T-cell (primary cell): Measurements from ENCODE around the gene ELP5. TPM values are rescaled to one million over a fixed set of nuclear protein-coding genes. Genes with fewer than 3 reads are reported as not detected.

ENCODE experiments used
- ATAC-seq, 4 experiments: fragments of 200-7000 bp in 3 of 4; fragments of 150-1000 bp in 1 of 4; cut with Tn5 transposase; replicated peaks in 1 of 4; 1 replicate in 3 of 4; 2 replicates in 1 of 4; pipeline ENCODE4 v1.10.0; 2021; ENCODE audit warnings: moderate library complexity in 3 of 4, mild to moderate bottlenecking in 2 of 4, moderate number of reproducible peaks in 1 of 4
- CTCF ChIA-PET, 2 donors: fragments of 300-600 bp; sonication (Branson Sonifier 250); formaldehyde crosslinking; loops; one replicate each; lab custom pipeline; 2022; ENCODE audit warnings: antibody characterized with exemption in 2 of 2; lab: Charles Lee
- POLR2A ChIA-PET, 2 donors: fragments of 300-600 bp; sonication (Branson Sonifier 250); formaldehyde crosslinking; loops; one replicate each; lab custom pipeline; 2022; ENCODE audit warnings: antibody characterized with exemption in 2 of 2; lab: Charles Lee
- DNase-seq, 35 experiments: peaks; one replicate each; pipeline versions ENCODE4 v3.0.0 to v3.0.0-alpha.2; 2013 to 2023
- H3K27ac ChIP-seq: one replicate; pipeline ENCODE4 v1.5.1; 2013; ENCODE audit warnings: low read length
- H3K27me3 ChIP-seq, 2 experiments: replicated peaks in 1 of 2; 1 replicate in 1 of 2; 2 replicates in 1 of 2; pipeline versions ENCODE4 v1.6.1 to v1.7.0; 2013; ENCODE audit warnings: low read length in 1 of 2, mixed read lengths in 1 of 2; ENCODE audit not compliant: control insufficient read depth in 2 of 2, insufficient read depth in 2 of 2; ENCODE audit errors: extremely low read depth in 1 of 2
- H3K36me3 ChIP-seq, 2 donors: 1 replicate in 1 of 2; 2 replicates in 1 of 2; pipeline versions ENCODE4 v1.6.1 to v1.7.0; 2013; ENCODE audit warnings: low read length in 1 of 2; ENCODE audit not compliant: control insufficient read depth in 2 of 2, insufficient read depth in 1 of 2; ENCODE audit errors: extremely low read depth in 1 of 2
- H3K4me1 ChIP-seq, 2 experiments: 1 replicate in 1 of 2; 2 replicates in 1 of 2; pipeline versions ENCODE4 v1.6.1 to v1.7.0; 2013; ENCODE audit warnings: low read length in 2 of 2, mixed read lengths in 1 of 2; ENCODE audit not compliant: insufficient read depth in 2 of 2, control insufficient read depth in 1 of 2; ENCODE audit errors: extremely low read depth in 1 of 2
- H3K4me3 ChIP-seq, 2 donors: 1 replicate in 1 of 2; 2 replicates in 1 of 2; pipeline versions ENCODE4 v1.5.1 to v1.7.0; 2013; ENCODE audit warnings: mild to moderate bottlenecking in 2 of 2, low read length in 1 of 2, moderate library complexity in 1 of 2; ENCODE audit not compliant: control insufficient read depth in 1 of 2; ENCODE audit errors: extremely low read depth in 1 of 2
- H3K9me3 ChIP-seq: 2 replicates; pipeline ENCODE4 v1.7.0; 2013
- H3K27ac Mint-ChIP-seq, 2 donors: one replicate each; pipeline ENCODE4 v1.8.0; 2020 to 2021; ENCODE audit warnings: mild to moderate bottlenecking in 2 of 2, mixed read lengths in 2 of 2
- H3K27me3 Mint-ChIP-seq, 2 donors: one replicate each; pipeline ENCODE4 v1.8.0; 2021 to 2022; ENCODE audit warnings: mixed read lengths in 2 of 2
- H3K36me3 Mint-ChIP-seq: one replicate; pipeline ENCODE4 v1.8.0; 2021; ENCODE audit warnings: mixed read lengths
- H3K4me1 Mint-ChIP-seq, 3 donors: one replicate each; pipeline ENCODE4 v1.8.0; 2020 to 2022; ENCODE audit warnings: mixed read lengths in 3 of 3, mild to moderate bottlenecking in 1 of 3
- H3K4me3 Mint-ChIP-seq, 3 donors: one replicate each; pipeline ENCODE4 v1.8.0; 2020 to 2022; ENCODE audit warnings: mild to moderate bottlenecking in 3 of 3, mixed read lengths in 3 of 3, moderate library complexity in 3 of 3
- H3K9me3 Mint-ChIP-seq, 3 donors: one replicate each; pipeline ENCODE4 v1.8.0; 2020 to 2022; ENCODE audit warnings: mixed read lengths in 3 of 3
- WGBS: methylation state at CpG from one replicate; pipeline ENCODE4 v1.1.5; 2013; ENCODE audit warnings: missing lambda C conversion rate; ENCODE audit not compliant: insufficient coverage; 5-methylcytosine and 5-hydroxymethylcytosine counted together
- total RNA-seq, 35 experiments: library from RNA in 6 of 35; stranded (reverse) in 6 of 35; fragments of 120-200 nt in 1 of 35; gene quantifications; one replicate each; pipeline versions ENCODE4 v1.2.1 to v1.2.4 and lab custom pipeline; 2013 to 2026

ELP5 gene
- total RNA-seq, 5 donors from 2014 or later (not counting 1 experiment from before 2014, with no cell fraction given) = 29.8 to 35.9 (median 33.3) TPM

DNA sequence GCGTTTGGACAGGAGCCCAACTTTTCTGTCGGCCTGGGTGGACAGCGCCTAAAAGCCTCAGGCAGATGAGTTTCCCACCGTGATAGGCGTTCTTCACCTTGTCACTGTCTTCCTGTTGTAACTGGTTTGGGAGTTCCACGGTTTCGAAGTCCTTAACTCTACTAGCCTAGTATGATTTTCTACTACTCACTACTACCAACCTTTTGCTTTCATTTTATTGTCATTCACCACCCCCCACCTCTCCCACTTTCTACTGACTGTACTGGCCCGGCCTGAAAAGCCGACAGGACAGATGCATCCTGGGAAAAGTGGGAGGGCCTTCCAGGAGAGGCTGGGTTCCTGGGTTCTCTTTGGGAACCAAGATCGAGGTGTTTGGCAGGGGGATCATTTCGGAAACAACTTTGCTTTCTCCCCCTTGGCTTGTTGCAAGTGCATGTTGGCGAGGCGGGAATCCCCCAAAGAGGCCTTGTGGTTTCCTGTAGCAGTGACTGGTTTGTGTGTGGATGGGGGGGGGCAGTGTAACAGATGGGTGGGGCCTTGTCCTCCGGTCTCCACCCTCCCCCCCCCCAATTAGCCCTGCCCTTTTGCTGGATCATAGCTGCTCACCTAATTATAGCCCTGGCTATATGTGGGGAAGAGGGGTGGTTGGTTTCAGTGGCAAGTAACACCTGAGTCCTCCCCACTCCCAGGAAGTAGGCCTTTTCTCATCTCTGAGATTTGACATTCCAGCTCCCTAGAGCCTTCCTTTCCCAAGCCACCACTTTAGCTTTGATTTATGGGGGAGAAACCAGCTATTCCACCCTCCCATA is 56.8 kb downstream of the ELP5 start:
- H3K9me3 Mint-ChIP-seq = no peaks in the 10 kb centered on the region
- ATAC-seq (peak; percentile 27 to 43 (median 28)), DNase-seq (peak; percentile 65 to 96 (median 90))
- H3K27me3 Mint-ChIP-seq = no peaks in the 10 kb centered on the region
- H3K4me1 ChIP-seq = peaks cover 15 to 65% of the 10 kb centered on the region in 2 experiments
- H3K4me1 Mint-ChIP-seq = peaks cover 48 to 56% (median 53%) of the 10 kb centered on the region in 3 donors
- CTCF ChIA-PET = interaction anchor here (0.6 to 1.9 kb wide), 5 partner anchors 9 to 261 kb away, joined by 3 to 10 read pairs (median 4); partner anchors contain the start of genes ACAP1 (in 1 of the 2) and NEURL4 (in 1 of the 2)
- peaks cover 47% of the 10 kb centered on the region for H3K36me3 Mint-ChIP-seq
- H3K4me3 Mint-ChIP-seq = peak overlapping the region; percentile 80 to 96 (median 93)
- peaks cover 0 to 2% of the 10 kb centered on the region in 2 experiments for H3K27me3 ChIP-seq
- peak overlapping the region; percentile 96 to 97 for H3K27ac Mint-ChIP-seq
- POLR2A ChIA-PET = interaction anchor here (0.5 to 1.5 kb wide), 8 partner anchors 21 to 842 kb away, joined by 3 to 10 read pairs (median 4); partner anchors contain the start of genes ACAP1 (in 1 of the 2), C17orf100 (in 1 of the 2) and MED31 (in 1 of the 2)
- WGBS = 0% methylated on average over 3 of the region's 14 CpGs
- H3K4me3 ChIP-seq = peak overlapping the region; percentile 76 to 99
- no peaks in the 10 kb centered on the region for H3K9me3 ChIP-seq
- H3K27ac ChIP-seq = peak overlapping the region; percentile 98
- peaks cover 7 to 46% of the 10 kb centered on the region in 2 donors for H3K36me3 ChIP-seq

Other genes with a start within 250 kb of the ELP5 start
- 100 to 1,000 TPM in 4 of 5 donors, 10 to 100 TPM in 1; 98.3 to 160 (median 133) TPM for gene RNASEK, start 239.6 kb upstream of the ELP5 start, total RNA-seq
- gene BCL6B, start 229.2 kb upstream of the ELP5 start, total RNA-seq = under 1 TPM in 1 of 5 donors, not detected in 4; 0.53 TPM
- gene SLC16A13, start 216.2 kb upstream of the ELP5 start, total RNA-seq = 10 to 100 TPM in 3 of 5 donors, 1 to 10 TPM in 2; 3.8 to 17.6 (median 15.4) TPM
- gene SLC16A11, start 208.1 kb upstream of the ELP5 start, total RNA-seq = 1 to 10 TPM; 1.4 to 2.2 (median 1.8) TPM
- gene CLEC10A, start 172.0 kb upstream of the ELP5 start, total RNA-seq = not detected
- gene ASGR2, start 137.4 kb upstream of the ELP5 start, total RNA-seq = under 1 TPM in 4 of 5 donors, not detected in 1; 0.25 to 0.55 (median 0.47) TPM
- gene ASGR1, start 72.8 kb upstream of the ELP5 start, total RNA-seq = 1 to 10 TPM in 2 of 5 donors, under 1 TPM in 3; 0.60 to 1.8 (median 0.82) TPM
- gene DLG4, start 32.4 kb upstream of the ELP5 start, total RNA-seq = 10 to 100 TPM in 2 of 5 donors, 1 to 10 TPM in 3; 8.1 to 13.6 (median 9.3) TPM
- gene ACADVL, start 32.3 kb upstream of the ELP5 start, total RNA-seq = 100 to 1,000 TPM; 275 to 424 (median 385) TPM
- gene DVL2, start 17.7 kb upstream of the ELP5 start, total RNA-seq = 10 to 100 TPM; 48.2 to 76.3 (median 70.4) TPM
- gene PHF23, start 12.8 kb upstream of the ELP5 start, total RNA-seq = 10 to 100 TPM; 13.3 to 51.6 (median 43.5) TPM
- gene GABARAP, start 9.8 kb upstream of the ELP5 start, total RNA-seq = 100 to 1,000 TPM; 197 to 278 (median 276) TPM
- gene CTDNEP1, start 481 bp upstream of the ELP5 start, total RNA-seq = 100 to 1,000 TPM; 109 to 131 (median 125) TPM
- 1 to 10 TPM; 2.4 to 5.9 (median 2.9) TPM for gene CLDN7, start 10.3 kb downstream of the ELP5 start, total RNA-seq
- under 1 TPM in 1 of 5 donors, not detected in 4; 0.06 TPM for gene SLC2A4, start 29.5 kb downstream of the ELP5 start, total RNA-seq
- gene YBX2, start 42.4 kb downstream of the ELP5 start, total RNA-seq = under 1 TPM in 4 of 5 donors, not detected in 1; 0.20 to 0.57 (median 0.45) TPM
- gene EIF5A, start 55.4 kb downstream of the ELP5 start, total RNA-seq = 100 to 1,000 TPM; 286 to 481 (median 306) TPM
- 100 to 1,000 TPM; 114 to 129 (median 125) TPM for gene GPS2, start 63.1 kb downstream of the ELP5 start, total RNA-seq
- gene NEURL4, start 77.1 kb downstream of the ELP5 start, total RNA-seq = 10 to 100 TPM; 49.5 to 90.2 (median 80.0) TPM
- 100 to 1,000 TPM; 531 to 781 (median 649) TPM for gene ACAP1, start 84.3 kb downstream of the ELP5 start, total RNA-seq
- gene KCTD11, start 99.9 kb downstream of the ELP5 start, total RNA-seq = 1 to 10 TPM; 2.4 to 7.3 (median 4.8) TPM
- not detected for gene TMEM95, start 102.9 kb downstream of the ELP5 start, total RNA-seq
- 10 to 100 TPM in 3 of 5 donors, 1 to 10 TPM in 2; 5.7 to 18.3 (median 16.0) TPM for gene TNK1, start 128.9 kb downstream of the ELP5 start, total RNA-seq
- 100 to 1,000 TPM; 101 to 145 (median 140) TPM for gene PLSCR3, start 142.3 kb downstream of the ELP5 start, total RNA-seq
- 10 to 100 TPM; 28.7 to 48.9 (median 45.6) TPM for gene TMEM256, start 151.9 kb downstream of the ELP5 start, total RNA-seq
- 1 to 10 TPM; 6.8 to 8.9 (median 8.4) TPM for gene NLGN2, start 155.6 kb downstream of the ELP5 start, total RNA-seq
- gene SPEM1, start 168.1 kb downstream of the ELP5 start, total RNA-seq = not detected
- not detected for gene SPEM2, start 173.4 kb downstream of the ELP5 start, total RNA-seq
- not detected for gene SPEM3, start 176.6 kb downstream of the ELP5 start, total RNA-seq
- 10 to 100 TPM in 3 of 5 donors, 1 to 10 TPM in 2; 8.8 to 26.9 (median 23.5) TPM for gene TMEM102, start 183.2 kb downstream of the ELP5 start, total RNA-seq
- gene FGF11, start 187.3 kb downstream of the ELP5 start, total RNA-seq = 1 to 10 TPM; 2.4 to 4.2 (median 3.3) TPM
- 10 to 100 TPM in 3 of 5 donors, 1 to 10 TPM in 2; 6.6 to 12.0 (median 11.0) TPM for gene CHRNB1, start 192.8 kb downstream of the ELP5 start, total RNA-seq
- 10 to 100 TPM; 64.0 to 86.6 (median 82.7) TPM for gene ZBTB4, start 227.4 kb downstream of the ELP5 start, total RNA-seq
- not detected for gene SLC35G6, start 229.2 kb downstream of the ELP5 start, total RNA-seq
- gene POLR2A, start 232.2 kb downstream of the ELP5 start, total RNA-seq = 100 to 1,000 TPM; 198 to 444 (median 212) TPM